B cell (primary cell): ENCODE data around the gene ZNF280C. TPM values are rescaled to one million over a fixed set of nuclear protein-coding genes. Genes with fewer than 3 reads are reported as not detected.

Experiments
- ATAC-seq: fragments of 200-7000 bp; cut with Tn5 transposase; one replicate; pipeline ENCODE4 v1.10.0; 2021; ENCODE audit warnings: low read depth, mild to moderate bottlenecking, moderate number of reproducible peaks, moderate library complexity
- CTCF ChIA-PET: fragments of 350-600 bp; sonication (Branson Sonifier 250); formaldehyde crosslinking; loops from one replicate; lab custom pipeline; 2021; ENCODE audit warnings: antibody characterized with exemption, inconsistent platforms; lab: Charles Lee
- POLR2A ChIA-PET: fragments of 350-600 bp; sonication (Branson Sonifier 250); formaldehyde crosslinking; loops from one replicate; lab custom pipeline; 2021; ENCODE audit warnings: antibody characterized with exemption; lab: Charles Lee
- DNase-seq: peaks from one replicate; pipeline ENCODE4 v3.0.0; 2013
- H2AFZ ChIP-seq: 2 replicates; pipeline ENCODE4 v1.6.1; 2012; ENCODE audit warnings: mild to moderate bottlenecking, low read depth, low read length; ENCODE audit not compliant: insufficient read depth, poor library complexity, severe bottlenecking
- H3K27ac ChIP-seq, 2 donors: 1 replicate in 1 of 2; 2 replicates in 1 of 2; pipeline ENCODE4 v1.5.1; 2012 to 2013; ENCODE audit warnings: low read length in 2 of 2, mild to moderate bottlenecking in 2 of 2, moderate library complexity in 1 of 2
- H3K27me3 ChIP-seq, 4 experiments: fragments of 200-600 bp in 1 of 4; sonication (generic) in 1 of 4; replicated peaks in 1 of 4; 1 replicate in 2 of 4; 2 replicates in 2 of 4; pipeline versions ENCODE4 v1.6.1 to v1.7.0; 2013 to 2016; ENCODE audit warnings: low read length in 3 of 4, mild to moderate bottlenecking in 2 of 4, mixed read lengths in 1 of 4, moderate library complexity in 1 of 4; ENCODE audit not compliant: insufficient read depth in 4 of 4, control insufficient read depth in 3 of 4; ENCODE audit errors: control extremely low read depth in 1 of 4
- H3K36me3 ChIP-seq, 2 experiments: replicated peaks in 1 of 2; 1 replicate in 1 of 2; 2 replicates in 1 of 2; pipeline versions ENCODE4 v1.6.1 to v1.7.1; 2013; ENCODE audit warnings: low read length in 1 of 2; ENCODE audit not compliant: insufficient read depth in 2 of 2, control insufficient read depth in 1 of 2; ENCODE audit errors: control extremely low read depth in 1 of 2, extremely low read depth in 1 of 2
- H3K4me1 ChIP-seq, 2 donors: fragments of 200-600 bp in 1 of 2; sonication (generic) in 1 of 2; 1 replicate in 1 of 2; 2 replicates in 1 of 2; pipeline versions ENCODE4 v1.5.1 to v1.6.1; 2013 to 2017; ENCODE audit warnings: low read length in 2 of 2; ENCODE audit not compliant: control insufficient read depth in 2 of 2, insufficient read depth in 2 of 2
- H3K4me2 ChIP-seq: replicated peaks from 2 replicates; pipeline ENCODE3; 2012; ENCODE audit warnings: mild to moderate bottlenecking, low read depth, low read length; ENCODE audit not compliant: poor library complexity, severe bottlenecking
- H3K4me3 ChIP-seq, 5 experiments: fragments of 200-600 bp in 1 of 5; sonication (generic) in 1 of 5; 1 replicate in 3 of 5; 2 replicates in 2 of 5; pipeline versions ENCODE4 v1.5.1 to v1.7.0; 2011 to 2016; ENCODE audit warnings: low read length in 4 of 5, mild to moderate bottlenecking in 4 of 5, low read depth in 2 of 5, control low read depth in 1 of 5, moderate library complexity in 1 of 5; ENCODE audit not compliant: insufficient read depth in 1 of 5; ENCODE audit errors: control extremely low read depth in 1 of 5, extremely low read depth in 1 of 5
- H3K79me2 ChIP-seq: fragments of 200-600 bp; sonication (generic); one replicate; pipeline ENCODE4 v1.6.0; 2016; ENCODE audit warnings: low read length; ENCODE audit not compliant: control insufficient read depth, insufficient read depth
- H3K9ac ChIP-seq: fragments of 200-600 bp; sonication (generic); 2 replicates; pipeline ENCODE4 v1.6.1; 2017; ENCODE audit warnings: mild to moderate bottlenecking, low read length, moderate library complexity
- H3K9me3 ChIP-seq, 3 donors: one replicate each; pipeline versions ENCODE4 v1.6.1 to v1.7.1; 2013; ENCODE audit warnings: low read length in 2 of 3; ENCODE audit not compliant: control insufficient read depth in 2 of 3, insufficient read depth in 1 of 3; ENCODE audit errors: control extremely low read depth in 1 of 3
- H4K20me1 ChIP-seq: 2 replicates; pipeline ENCODE4 v1.6.0; 2012; ENCODE audit warnings: mild to moderate bottlenecking, low read length; ENCODE audit not compliant: insufficient read depth, control insufficient read depth, poor library complexity, severe bottlenecking
- H3K27ac Mint-ChIP-seq: one replicate; pipeline ENCODE4 v1.8.0; 2021; ENCODE audit warnings: mixed read lengths
- H3K27me3 Mint-ChIP-seq: one replicate; pipeline ENCODE4 v1.8.0; 2021; ENCODE audit warnings: mixed read lengths
- H3K4me1 Mint-ChIP-seq: one replicate; pipeline ENCODE4 v1.8.0; 2021; ENCODE audit warnings: mixed read lengths
- H3K4me3 Mint-ChIP-seq: one replicate; pipeline ENCODE4 v1.8.0; 2021; ENCODE audit warnings: mixed read lengths
- H3K9me3 Mint-ChIP-seq: one replicate; pipeline ENCODE4 v1.8.0; 2022; ENCODE audit warnings: mixed read lengths; ENCODE audit not compliant: insufficient read depth
- EZH2 ChIP-seq: IDR thresholded peaks from 2 replicates; pipeline ENCODE4 v1.6.1; 2012; ENCODE audit warnings: borderline replicate concordance, low read depth, mild to moderate bottlenecking, moderate library complexity, low read length; ENCODE audit not compliant: insufficient read depth, poor library complexity, severe bottlenecking
- WGBS: methylation state at CpG from one replicate; pipeline ENCODE4 v1.1.5; 2013; ENCODE audit warnings: missing lambda C conversion rate; ENCODE audit not compliant: insufficient coverage; 5-methylcytosine and 5-hydroxymethylcytosine counted together
- intact Hi-C: fragments of 100-400 bp; cut with micrococcal nuclease; formaldehyde crosslinking; loops from one replicate; pipeline ENCODE4 v1.10.0; 2022
- polyA plus RNA-seq: library from polyadenylated mRNA; depleted of rRNA; stranded (reverse); fragments of >200 nt; gene quantifications from 2 replicates; pipeline ENCODE4 v1.2.3, GENCODE V29; 2012
- total RNA-seq, 2 donors: library from RNA; stranded (reverse); fragments of 120-200 nt in 1 of 2; gene quantifications; 1 replicate in 1 of 2; 2 replicates in 1 of 2; pipeline versions ENCODE4 v1.2.3 to v1.2.4, GENCODE V29; 2013 to 2022
- TF ChIP-seq, protein P1 (sequence below): fragments of 200-600 bp; IDR thresholded peaks from one replicate; pipeline ENCODE4 v1.8.0; 2022; ENCODE audit warnings: antibody characterized with exemption, mild to moderate bottlenecking

ZNF280C gene
- total and polyA plus RNA-seq, 2 donors (not counting 1 experiment from before 2014, with no cell fraction given) = 2.3 to 7.0 TPM

DNA sequence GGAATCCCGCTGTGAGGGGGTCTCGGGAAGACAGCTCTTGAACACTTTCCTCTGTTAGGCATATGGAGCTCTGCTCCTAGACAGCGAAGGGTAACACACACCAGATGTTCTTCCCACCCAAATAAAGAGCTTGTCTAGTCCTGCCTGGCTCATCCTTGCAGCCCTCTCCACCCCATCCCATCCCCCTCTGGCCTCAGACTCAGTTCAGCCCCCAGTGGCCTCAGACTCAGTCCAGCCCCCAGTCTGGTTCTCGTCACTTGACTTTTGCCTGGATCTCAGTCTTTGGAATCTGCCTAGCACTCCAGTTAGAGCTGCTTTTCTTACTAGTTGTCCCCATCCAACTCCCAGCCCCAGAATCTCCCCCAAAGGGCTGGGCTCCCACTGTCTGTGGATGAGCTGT lies 82.0 kb downstream of the ZNF280C start:
- H3K9me3 Mint-ChIP-seq = no peaks in the 10 kb centered on the region
- no peak for ATAC-seq
- H3K27me3 Mint-ChIP-seq = no peaks in the 10 kb centered on the region
- no peak overlapping the region for H2AFZ ChIP-seq
- no peaks in the 10 kb centered on the region for H3K36me3 ChIP-seq
- intact Hi-C loops = no loop called here
- H3K4me2 ChIP-seq = no peak overlapping the region
- CTCF ChIA-PET = interaction anchor here (0.6 to 1.8 kb wide), 3 partner anchors 10 to 106 kb away, joined by 3 to 15 read pairs (median 3); no protein-coding TSS in a partner anchor
- H3K4me3 Mint-ChIP-seq = no peak overlapping the region
- H3K79me2 ChIP-seq = no peaks in the 10 kb centered on the region
- no peak overlapping the region for H3K27ac Mint-ChIP-seq
- no peak overlapping the region for H3K4me3 ChIP-seq
- no peaks in the 10 kb centered on the region for H3K27me3 ChIP-seq
- POLR2A ChIA-PET = no interaction called here
- H3K9ac ChIP-seq = no peak overlapping the region
- no peak overlapping the region for H3K27ac ChIP-seq
- no peaks in the 10 kb centered on the region for H4K20me1 ChIP-seq
- no CpG with 5 or more reads among the region's 4 CpGs for WGBS
- H3K9me3 ChIP-seq = peaks cover 0 to 6% (median 0%) of the 10 kb centered on the region in 3 donors
- H3K4me1 ChIP-seq = peaks cover 0 to 9% of the 10 kb centered on the region in 2 donors
- TF ChIP-seq, protein P1, sequence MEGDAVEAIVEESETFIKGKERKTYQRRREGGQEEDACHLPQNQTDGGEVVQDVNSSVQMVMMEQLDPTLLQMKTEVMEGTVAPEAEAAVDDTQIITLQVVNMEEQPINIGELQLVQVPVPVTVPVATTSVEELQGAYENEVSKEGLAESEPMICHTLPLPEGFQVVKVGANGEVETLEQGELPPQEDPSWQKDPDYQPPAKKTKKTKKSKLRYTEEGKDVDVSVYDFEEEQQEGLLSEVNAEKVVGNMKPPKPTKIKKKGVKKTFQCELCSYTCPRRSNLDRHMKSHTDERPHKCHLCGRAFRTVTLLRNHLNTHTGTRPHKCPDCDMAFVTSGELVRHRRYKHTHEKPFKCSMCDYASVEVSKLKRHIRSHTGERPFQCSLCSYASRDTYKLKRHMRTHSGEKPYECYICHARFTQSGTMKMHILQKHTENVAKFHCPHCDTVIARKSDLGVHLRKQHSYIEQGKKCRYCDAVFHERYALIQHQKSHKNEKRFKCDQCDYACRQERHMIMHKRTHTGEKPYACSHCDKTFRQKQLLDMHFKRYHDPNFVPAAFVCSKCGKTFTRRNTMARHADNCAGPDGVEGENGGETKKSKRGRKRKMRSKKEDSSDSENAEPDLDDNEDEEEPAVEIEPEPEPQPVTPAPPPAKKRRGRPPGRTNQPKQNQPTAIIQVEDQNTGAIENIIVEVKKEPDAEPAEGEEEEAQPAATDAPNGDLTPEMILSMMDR = no peak
- TF ChIP-seq EZH2 = no peak
- H3K4me1 Mint-ChIP-seq = peaks cover 21% of the 10 kb centered on the region
- no peak for DNase-seq

DNA sequence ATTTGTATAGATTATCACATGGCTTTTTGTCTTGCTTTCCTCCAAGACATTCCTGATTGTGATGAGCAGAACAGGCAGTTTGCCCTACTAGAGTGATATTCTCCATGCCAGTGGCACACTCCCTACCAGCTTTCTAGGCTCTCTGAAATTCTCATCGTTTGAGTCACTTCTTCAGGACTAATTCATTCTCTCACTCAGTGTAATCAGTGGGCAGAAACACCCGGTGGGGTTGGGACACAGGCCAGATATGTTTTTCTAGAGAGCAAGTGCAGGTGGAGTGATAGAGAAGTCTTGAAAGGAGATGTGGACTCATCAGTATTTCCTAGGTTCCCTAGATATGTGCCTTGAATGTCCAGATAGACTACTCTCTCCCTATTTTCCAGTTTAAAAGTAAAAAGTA lies 83.8 kb downstream of the ZNF280C start:
- peaks cover 8% of the 10 kb centered on the region for H3K79me2 ChIP-seq
- no CpG with 5 or more reads among the region's 2 CpGs for WGBS
- ChIA-PET POLR2A (no interaction called here), CTCF (no interaction called here)
- TF ChIP-seq, protein P1 = no peak
- TF ChIP-seq EZH2 = no peak
- peaks cover 0 to 9% of the 10 kb centered on the region in 2 donors for H3K4me1 ChIP-seq
- H3K4me1 Mint-ChIP-seq = peaks cover 23% of the 10 kb centered on the region
- no peak overlapping the region for H3K4me2 ChIP-seq
- H3K9ac ChIP-seq = no peak overlapping the region
- ATAC-seq (no peak), DNase-seq (no peak)
- H3K9me3 Mint-ChIP-seq = no peaks in the 10 kb centered on the region
- H3K27me3 Mint-ChIP-seq = no peaks in the 10 kb centered on the region
- peaks cover 0 to 6% (median 0%) of the 10 kb centered on the region in 3 donors for H3K9me3 ChIP-seq
- H3K27me3 ChIP-seq = no peaks in the 10 kb centered on the region
- no peak overlapping the region for H3K4me3 ChIP-seq
- H2AFZ ChIP-seq = no peak overlapping the region
- H3K36me3 ChIP-seq = no peaks in the 10 kb centered on the region
- H4K20me1 ChIP-seq = no peaks in the 10 kb centered on the region
- H3K27ac ChIP-seq = no peak overlapping the region
- H3K4me3 Mint-ChIP-seq = no peak overlapping the region
- peak overlapping the region; percentile 59 for H3K27ac Mint-ChIP-seq
- intact Hi-C loops = no loop called here
